PC-3 (cell line): ENCODE data around the gene GBF1. TPM values are rescaled to one million over a fixed set of nuclear protein-coding genes. Genes with fewer than 3 reads are reported as not detected.

Experiments
- ATAC-seq: fragments of 200-7000 bp; cut with Tn5 transposase; 2 replicates; pipeline ENCODE4 v1.9.1; 2020; ENCODE audit warnings: mild to moderate bottlenecking, moderate library complexity
- BruUV-seq: library from RNA; stranded (reverse); fragments of 400-500 nt; replicated peaks from 2 replicates; lab custom pipeline; 2021; lab: Mats Ljungman, UMichigan
- CTCF ChIA-PET: fragments of 300-600 bp; sonication (Branson Sonifier 250); formaldehyde crosslinking; loops from one replicate; lab custom pipeline; 2022; ENCODE audit warnings: antibody characterized with exemption; lab: Charles Lee
- POLR2A ChIA-PET: fragments of 300-600 bp; sonication (Branson Sonifier 250); formaldehyde crosslinking; loops from one replicate; lab custom pipeline; 2022; ENCODE audit warnings: antibody characterized with exemption; ENCODE audit not compliant: unreplicated experiment; lab: Charles Lee
- DNase-seq: peaks from one replicate; pipeline ENCODE4 v3.0.0-alpha.2; 2015
- H2AFZ ChIP-seq: fragments of 300-600 bp; sonication (generic); 2 replicates; pipeline ENCODE4 v1.6.0; 2016; ENCODE audit warnings: antibody characterized with exemption, low read length
- H3F3A ChIP-seq: fragments of 300-600 bp; sonication (generic); one replicate; pipeline ENCODE4 v1.6.0; 2017; ENCODE audit warnings: antibody characterized with exemption, low read length, control low read depth, mild to moderate bottlenecking; ENCODE audit not compliant: unreplicated experiment
- H3K27ac ChIP-seq: fragments of 300-600 bp; sonication (generic); 2 replicates; pipeline ENCODE4 v1.5.1; 2016; ENCODE audit warnings: mild to moderate bottlenecking, low read length
- H3K27me3 ChIP-seq: fragments of 300-600 bp; sonication (generic); 2 replicates; pipeline ENCODE4 v1.6.1; 2016; ENCODE audit warnings: low read length, mixed read lengths
- H3K36me3 ChIP-seq: fragments of 300-600 bp; sonication (generic); 2 replicates; pipeline ENCODE4 v1.6.1; 2016; ENCODE audit warnings: low read depth, mixed run types, low read length, mixed read lengths
- H3K4me1 ChIP-seq: fragments of 300-600 bp; sonication (generic); 2 replicates; pipeline ENCODE4 v1.5.1; 2016; ENCODE audit warnings: low read length; ENCODE audit not compliant: insufficient read depth
- H3K4me2 ChIP-seq: fragments of 300-600 bp; sonication (generic); 2 replicates; pipeline ENCODE4 v1.6.0; 2016; ENCODE audit warnings: low read length
- H3K4me3 ChIP-seq: fragments of 300-600 bp; sonication (generic); 2 replicates; pipeline ENCODE4 v1.5.1; 2016; ENCODE audit warnings: mild to moderate bottlenecking, low read length, mixed read lengths
- H3K79me2 ChIP-seq: fragments of 300-600 bp; sonication (generic); 2 replicates; pipeline ENCODE4 v1.6.1; 2017; ENCODE audit warnings: low read length, mixed read lengths
- H3K9ac ChIP-seq: fragments of 300-600 bp; sonication (generic); 2 replicates; pipeline ENCODE4 v1.6.0; 2016; ENCODE audit warnings: mild to moderate bottlenecking, low read length
- H3K9me2 ChIP-seq: fragments of 300-600 bp; sonication (generic); replicated peaks from 2 replicates; pipeline ENCODE4 v1.6.1; 2016; ENCODE audit warnings: mixed run types, low read length, mixed read lengths
- H3K9me3 ChIP-seq: fragments of 300-600 bp; sonication (generic); 2 replicates; pipeline ENCODE4 v1.6.1; 2016; ENCODE audit warnings: low read length, mixed read lengths
- H4K20me1 ChIP-seq: fragments of 300-600 bp; sonication (generic); 2 replicates; pipeline ENCODE4 v1.6.1; 2016; ENCODE audit warnings: low read length, mixed read lengths
- CTCF ChIP-seq: fragments of 300-600 bp; sonication (generic); conservative IDR thresholded peaks from 2 replicates; pipeline ENCODE4 v1.5.1; 2017; ENCODE audit warnings: antibody characterized with exemption, low read depth, mild to moderate bottlenecking, low read length
- EZH2 ChIP-seq: fragments of 300-600 bp; sonication (generic); IDR thresholded peaks from one replicate; pipeline ENCODE4 v1.6.1; 2017; ENCODE audit warnings: antibody characterized with exemption, mild to moderate bottlenecking, low read length; ENCODE audit not compliant: unreplicated experiment
- EZH2phosphoT487 ChIP-seq: fragments of 300-600 bp; sonication (generic); IDR thresholded peaks from 2 replicates; pipeline ENCODE4 v1.6.1; 2018; ENCODE audit warnings: mild to moderate bottlenecking, antibody characterized with exemption, low read length, borderline replicate concordance
- intact Hi-C: fragments of 100-400 bp; cut with micrococcal nuclease; formaldehyde crosslinking; loops from 2 replicates; pipeline ENCODE4 v1.9.0; 2023
- total RNA-seq: library from RNA; depleted of rRNA; stranded (reverse); fragments of >200 nt; gene quantifications from 2 replicates; pipeline ENCODE4 v1.2.3, GENCODE V29; 2014

The GBF1 gene
- total RNA-seq, 1 experiment from 2014 or later: 25.2 TPM

- ATAC-seq (peak; percentile 61), DNase-seq (peak; percentile 94)
- Histone ChIP-seq H3K27ac (peak within 1 kb of the TSS; percentile 53), H3K4me1 (peaks cover 20% of the 10 kb centered on the region), H3K4me3 (peak within 1 kb of the TSS; percentile 88), H3K36me3 (0 out of 2 replicates have a peak, but pooled peaks cover 4% of the 10 kb centered on the region), H3K79me2 (peaks cover 11% of the 10 kb centered on the region; the same call in 1 of the 2 replicates), H3F3A (no peaks in the 10 kb centered on the region), H3K27me3 (no peaks in the 10 kb centered on the region), H4K20me1 (no peaks in the 10 kb centered on the region), H3K9me2 (no peaks in the 10 kb centered on the region), H3K9ac (peak within 1 kb of the TSS; percentile 77), H2AFZ (peak within 1 kb of the TSS; percentile 89), H3K9me3 (no peaks in the 10 kb centered on the region), H3K4me2 (peak within 1 kb of the TSS; percentile 92)
- ChIA-PET POLR2A (interaction anchor here (0.7 kb wide), 1 partner anchor 348 kb away, joined by 3 read pairs; no protein-coding TSS in a partner anchor), CTCF (interaction anchor here (1.0 kb wide), 1 partner anchor 163 kb away, joined by 3 read pairs; no protein-coding TSS in a partner anchor)
- BruUV-seq: TSS peak; percentile 55
- TF ChIP-seq EZH2phosphoT487 (no peak), CTCF (no peak), EZH2 (no peak)
- intact Hi-C loops: no loop called here
These were observed 175.6 kb downstream of the GBF1 start, which contains the start of gene FBXL15 for GRCh38 chr10:102420714-102421506. Gene FBXL15 (plus strand): TSS chr10:102420836. CDS start chr10:102421130, 294 bp downstream.

GRCh38 chr10:102421507-102421756, 176.1 kb downstream of the GBF1 start:
- no peaks in the 10 kb centered on the region for H3F3A ChIP-seq
- ChIA-PET POLR2A (no interaction called here), CTCF (interaction anchor here (1.1 kb wide), 1 partner anchor 38 kb away, joined by 5 read pairs; no protein-coding TSS in a partner anchor)
- BruUV-seq: no TSS peak
- no peaks in the 10 kb centered on the region for H3K27me3 ChIP-seq
- H3K4me2 ChIP-seq: peak overlapping the region; percentile 92
- H3K4me1 ChIP-seq: peaks cover 20% of the 10 kb centered on the region
- peak overlapping the region; percentile 88 for H3K4me3 ChIP-seq
- TF ChIP-seq EZH2 (no peak), EZH2phosphoT487 (no peak), CTCF (no peak)
- H2AFZ ChIP-seq: peak overlapping the region; percentile 89
- DNase-seq (no peak), ATAC-seq (no peak)
- 0 out of 2 replicates have a peak, but pooled peaks cover 4% of the 10 kb centered on the region for H3K36me3 ChIP-seq
- intact Hi-C loops: no loop called here
- H4K20me1 ChIP-seq: no peaks in the 10 kb centered on the region
- H3K9me3 ChIP-seq: no peaks in the 10 kb centered on the region
- H3K9me2 ChIP-seq: no peaks in the 10 kb centered on the region
- peak overlapping the region; percentile 77 for H3K9ac ChIP-seq
- peaks cover 11% of the 10 kb centered on the region; the same call in 1 of the 2 replicates for H3K79me2 ChIP-seq
- peak overlapping the region; percentile 53 for H3K27ac ChIP-seq
